Lower leg skin (tissue), 3 donors: ENCODE measurements around the gene FKBP4.

ENCODE experiments used
- CTCF ChIP-seq, 3 donors: fragments of 450-650 bp; IDR thresholded peaks; one replicate each; pipeline ENCODE4 v1.5.1; 2016; ENCODE audit warnings: antibody characterized with exemption in 3 of 3, mild to moderate bottlenecking in 3 of 3, moderate library complexity in 2 of 3
- POLR2A ChIP-seq, 2 donors: fragments of 450-650 bp; IDR thresholded peaks; one replicate each; pipeline ENCODE4 v1.6.1; 2016 to 2017; ENCODE audit warnings: antibody characterized with exemption in 2 of 2, mild to moderate bottlenecking in 1 of 2, moderate library complexity in 1 of 2

DNA sequence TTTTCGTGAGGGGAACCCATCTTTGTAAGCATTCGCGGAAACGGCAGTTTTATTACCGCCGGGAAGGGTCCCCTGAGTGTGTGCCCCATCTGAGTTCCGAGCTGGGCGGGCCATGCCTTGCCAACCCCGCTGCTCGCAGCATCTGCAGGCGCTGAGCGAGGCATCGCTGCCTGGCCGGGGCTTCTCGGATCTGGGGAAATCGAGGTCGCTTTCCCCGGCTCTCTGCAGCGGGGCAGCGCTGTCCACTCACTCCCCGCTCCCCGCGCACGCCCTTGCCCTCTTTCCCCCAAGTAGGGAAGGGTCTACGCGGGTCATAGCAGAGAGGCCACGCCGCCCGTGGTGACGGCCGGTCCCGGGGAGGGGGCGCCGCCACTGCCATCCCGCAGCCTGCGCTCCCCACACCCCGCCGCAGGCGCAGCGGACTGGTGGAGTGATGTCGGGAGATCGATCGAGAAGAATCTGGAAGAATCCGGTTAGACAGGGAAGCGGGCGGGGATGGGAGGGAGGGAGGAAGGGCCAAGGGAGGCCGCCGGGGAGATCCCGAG lies 507 bp upstream of the FKBP4 start:
- TF ChIP-seq CTCF (IDR thresholded peaks at IDR 0.05) (no peak), POLR2A (IDR thresholded peaks at IDR 0.05) (no peak)
